Body of pancreas (tissue), 4 donors: ENCODE data around the gene GRID2. TPM values are rescaled to one million over a fixed set of nuclear protein-coding genes. Genes with fewer than 3 reads are reported as not detected.

Experiments
- ATAC-seq: fragments of 150-250 bp; one replicate; pipeline ENCODE4 v1.9.1; 2016
- DNase-seq, 4 donors: peaks; one replicate each; pipeline ENCODE4 v3.0.0-alpha.2; 2019
- H3K27ac ChIP-seq, 4 donors: fragments of 200-600 bp; sonication (generic); 1 replicate in 3 of 4; 2 replicates in 1 of 4; pipeline versions ENCODE4 v1.5.1 to v1.6.1; 2016 to 2019; ENCODE audit warnings: mild to moderate bottlenecking in 1 of 4, mixed read lengths in 1 of 4, moderate library complexity in 1 of 4
- H3K27me3 ChIP-seq, 2 donors: fragments of 200-600 bp; sonication (generic); one replicate each; pipeline ENCODE4 v1.6.0; 2016; ENCODE audit warnings: mild to moderate bottlenecking in 1 of 2
- H3K36me3 ChIP-seq, 2 donors: fragments of 200-600 bp; sonication (generic); replicated peaks in 1 of 2; 2 replicates each; pipeline ENCODE4 v1.5.1; 2016; ENCODE audit warnings: low read depth in 2 of 2; ENCODE audit not compliant: insufficient read depth in 1 of 2
- H3K4me1 ChIP-seq: fragments of 200-600 bp; sonication (generic); one replicate; pipeline ENCODE4 v1.6.0; 2016
- H3K4me3 ChIP-seq, 2 donors: fragments of 200-600 bp; sonication (generic); 1 replicate in 1 of 2; 2 replicates in 1 of 2; pipeline ENCODE4 v1.5.1; 2016 to 2019
- H3K9me3 ChIP-seq, 3 donors: fragments of 200-600 bp; sonication (generic); 1 replicate in 2 of 3; 2 replicates in 1 of 3; pipeline ENCODE4 v1.5.1; 2016
- POLR2A ChIP-seq, 3 donors: fragments of 450-650 bp; IDR thresholded peaks; one replicate each; pipeline ENCODE4 v1.6.1; 2016; ENCODE audit warnings: antibody characterized with exemption in 3 of 3, mild to moderate bottlenecking in 2 of 3
- WGBS, 2 donors: methylation state at CpG; one replicate each; pipeline ENCODE4 v1.1.5; 2017; 5-methylcytosine and 5-hydroxymethylcytosine counted together
- intact Hi-C: fragments of 100-400 bp; cut with DNase I; formaldehyde crosslinking; loops from one replicate; pipeline ENCODE4 v1.15.1; 2023
- total RNA-seq, 2 donors: library from RNA; depleted of rRNA; stranded (reverse); fragments of >200 nt; gene quantifications; one replicate each; pipeline ENCODE4 v1.1.0, GENCODE V29; 2016
- TF ChIP-seq, protein P1 (sequence below), 7 experiments: fragments of 450-650 bp in 4 of 7; fragments of 200-600 bp in 3 of 7; sonication (generic) in 3 of 7; IDR thresholded peaks; one replicate each; pipeline ENCODE4 v1.5.1; 2016 to 2019; ENCODE audit warnings: antibody characterized with exemption in 7 of 7

GRID2 gene
- total RNA-seq, 2 donors from 2014 or later = not detected

- no peak overlapping the region for H3K4me3 ChIP-seq
- H3K4me1 ChIP-seq = no peaks in the 10 kb centered on the region
- intact Hi-C loops = no loop called here
- no peaks in the 10 kb centered on the region for H3K36me3 ChIP-seq
- no peaks in the 10 kb centered on the region for H3K9me3 ChIP-seq
- ATAC-seq = no peak
- WGBS, 2 donors = 23 to 25% methylated on average over 2 of the region's 2 CpGs
- no peaks in the 10 kb centered on the region for H3K27me3 ChIP-seq
- TF ChIP-seq POLR2A (IDR thresholded peaks at IDR 0.05) = no peak
- TF ChIP-seq, protein P1, sequence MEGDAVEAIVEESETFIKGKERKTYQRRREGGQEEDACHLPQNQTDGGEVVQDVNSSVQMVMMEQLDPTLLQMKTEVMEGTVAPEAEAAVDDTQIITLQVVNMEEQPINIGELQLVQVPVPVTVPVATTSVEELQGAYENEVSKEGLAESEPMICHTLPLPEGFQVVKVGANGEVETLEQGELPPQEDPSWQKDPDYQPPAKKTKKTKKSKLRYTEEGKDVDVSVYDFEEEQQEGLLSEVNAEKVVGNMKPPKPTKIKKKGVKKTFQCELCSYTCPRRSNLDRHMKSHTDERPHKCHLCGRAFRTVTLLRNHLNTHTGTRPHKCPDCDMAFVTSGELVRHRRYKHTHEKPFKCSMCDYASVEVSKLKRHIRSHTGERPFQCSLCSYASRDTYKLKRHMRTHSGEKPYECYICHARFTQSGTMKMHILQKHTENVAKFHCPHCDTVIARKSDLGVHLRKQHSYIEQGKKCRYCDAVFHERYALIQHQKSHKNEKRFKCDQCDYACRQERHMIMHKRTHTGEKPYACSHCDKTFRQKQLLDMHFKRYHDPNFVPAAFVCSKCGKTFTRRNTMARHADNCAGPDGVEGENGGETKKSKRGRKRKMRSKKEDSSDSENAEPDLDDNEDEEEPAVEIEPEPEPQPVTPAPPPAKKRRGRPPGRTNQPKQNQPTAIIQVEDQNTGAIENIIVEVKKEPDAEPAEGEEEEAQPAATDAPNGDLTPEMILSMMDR (IDR thresholded peaks at IDR 0.05) = no peak
- H3K27ac ChIP-seq = no peak overlapping the region
- no peak for DNase-seq
Observed at GRCh38 chr4:93744961-93745360, 1441.2 kb downstream of the GRID2 start.

DNA sequence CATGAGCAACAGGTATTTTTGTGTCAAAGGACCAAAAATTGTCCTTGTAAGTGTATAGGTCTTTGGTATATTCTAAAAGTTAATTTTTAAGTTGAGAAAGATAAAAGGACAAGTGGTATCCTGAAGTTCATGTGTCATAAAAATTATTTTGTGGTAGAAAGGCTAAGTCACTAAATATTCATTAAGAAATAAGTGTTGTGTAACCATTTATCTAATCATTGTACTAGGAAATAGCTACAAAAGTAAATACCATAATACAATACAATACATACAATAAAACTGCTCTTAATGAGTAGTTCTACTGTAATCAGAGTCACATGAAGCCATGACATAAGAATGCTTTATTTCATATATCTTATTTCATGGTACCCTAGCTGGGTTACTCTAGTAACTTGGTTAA, 1442.3 kb downstream of the GRID2 start:
- H3K4me1 ChIP-seq = no peaks in the 10 kb centered on the region
- no peak overlapping the region for H3K4me3 ChIP-seq
- H3K27me3 ChIP-seq = no peaks in the 10 kb centered on the region
- no peak for DNase-seq
- no peak overlapping the region for H3K27ac ChIP-seq
- TF ChIP-seq, protein P1 (IDR thresholded peaks at IDR 0.05) = no peak
- TF ChIP-seq POLR2A (IDR thresholded peaks at IDR 0.05) = no peak
- H3K9me3 ChIP-seq = no peaks in the 10 kb centered on the region
- intact Hi-C loops = no loop called here
- no peak for ATAC-seq
- no peaks in the 10 kb centered on the region for H3K36me3 ChIP-seq

DNA sequence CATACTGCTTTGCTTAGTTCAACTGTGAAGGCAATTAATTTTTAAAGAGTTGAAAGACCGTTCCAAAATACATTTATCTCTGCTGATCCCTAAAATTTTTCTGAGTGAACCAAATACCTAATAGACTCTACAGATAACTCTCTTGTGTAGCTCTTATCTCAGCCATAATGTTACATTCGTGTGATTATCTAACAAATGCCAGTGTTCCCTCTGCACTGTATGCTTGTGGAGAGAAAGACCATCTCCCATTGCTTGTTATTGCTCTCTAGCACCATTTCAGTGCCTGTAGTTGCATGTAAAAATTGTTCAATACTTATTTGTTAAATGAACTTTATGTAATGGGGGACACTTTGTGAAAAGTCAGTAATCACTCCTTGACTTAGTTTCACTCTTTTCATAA, 1443.5 kb downstream of the GRID2 start:
- WGBS, 2 donors = 27 to 41% methylated on average over 2 of the region's 2 CpGs
- DNase-seq = no peak
- intact Hi-C loops = no loop called here

DNA sequence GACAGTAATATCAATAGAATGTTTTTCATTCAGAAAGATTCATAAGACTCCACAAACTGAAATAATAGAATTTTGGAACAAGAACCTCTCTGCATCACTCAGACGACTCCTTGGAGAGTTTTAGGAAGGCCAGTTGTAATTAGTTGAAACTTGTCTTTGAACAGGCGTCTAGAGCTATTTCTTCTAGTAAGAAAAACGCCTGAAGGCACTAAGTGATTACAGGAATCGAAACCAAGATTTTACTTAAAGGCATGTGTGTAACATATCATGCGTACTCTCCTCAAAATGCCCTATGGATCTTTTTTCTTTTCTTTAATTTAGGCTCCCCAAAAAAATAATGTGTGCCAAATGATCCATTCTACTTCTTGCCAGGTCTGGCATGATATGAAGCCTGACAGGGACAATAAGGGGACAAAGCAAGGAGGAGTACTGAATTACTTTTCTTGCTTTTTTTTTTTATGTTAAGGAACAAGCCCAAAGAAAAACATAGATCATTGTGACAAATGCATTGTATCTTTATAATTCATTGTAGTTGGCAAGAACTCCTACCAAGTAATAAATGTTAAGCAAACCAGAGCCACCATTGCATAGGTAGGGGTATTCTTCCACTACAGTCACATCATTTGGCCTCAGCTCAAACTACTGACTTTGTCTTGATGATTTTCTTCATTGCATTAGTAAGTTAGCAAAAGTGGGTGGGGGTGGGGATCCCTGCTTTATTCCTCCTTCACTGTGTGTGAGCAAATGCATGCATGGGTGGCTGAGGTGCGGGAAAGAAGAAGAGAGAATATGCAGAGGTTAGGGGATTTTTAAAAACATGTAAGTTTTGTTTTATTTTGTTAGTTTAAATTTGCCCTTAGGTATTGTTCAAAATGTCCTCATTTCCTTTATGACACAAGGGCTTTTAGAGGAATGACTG, 1444.9 kb downstream of the GRID2 start:
- WGBS, 2 donors = 60 to 64% methylated on average over 6 of the region's 6 CpGs
- no peak overlapping the region for H3K4me3 ChIP-seq
- H3K9me3 ChIP-seq = no peaks in the 10 kb centered on the region
- no peak for DNase-seq
- H3K27ac ChIP-seq = no peak overlapping the region
- no peaks in the 10 kb centered on the region for H3K4me1 ChIP-seq
- TF ChIP-seq POLR2A (IDR thresholded peaks at IDR 0.05) = no peak
- TF ChIP-seq, protein P1 (IDR thresholded peaks at IDR 0.05) = no peak
- no peaks in the 10 kb centered on the region for H3K27me3 ChIP-seq
- intact Hi-C loops = no loop called here
- no peak for ATAC-seq
- no peaks in the 10 kb centered on the region for H3K36me3 ChIP-seq

More for the DNA sequence above, 1443.5 kb downstream of the GRID2 start:
- no peaks in the 10 kb centered on the region for H3K4me1 ChIP-seq
- H3K27ac ChIP-seq = no peak overlapping the region
- no peak for ATAC-seq
- H3K9me3 ChIP-seq = no peaks in the 10 kb centered on the region
- no peak overlapping the region for H3K4me3 ChIP-seq
- no peaks in the 10 kb centered on the region for H3K27me3 ChIP-seq
- no peaks in the 10 kb centered on the region for H3K36me3 ChIP-seq
- TF ChIP-seq, protein P1 (IDR thresholded peaks at IDR 0.05) = no peak
- TF ChIP-seq POLR2A (IDR thresholded peaks at IDR 0.05) = no peak
